ENCODE results near the gene PIM1. TPM values are rescaled to one million over a fixed set of nuclear protein-coding genes. Genes with fewer than 3 reads are reported as not detected.

PIM1 gene
- total RNA-seq, result 10 to 100 TPM; 36.6 to 78.4 (median 49.2) TPM

- Histone ChIP-seq H3K4me1 (peaks cover 0 to 33% (median 10%) of the 10 kb centered on the region in 4 donors), H3K27me3 (no peaks in the 10 kb centered on the region), H3K36me3 (peaks cover 0 to 30% (median 0%) of the 10 kb centered on the region in 3 donors), H3K4me3 (peak within 1 kb of the TSS; percentile 80 to 91 (median 90)), H3K27ac (peak within 1 kb of the TSS; percentile 90 to 97 (median 94)), H3K9me3 (no peaks in the 10 kb centered on the region)
- DNase-seq, result peak; percentile 99 to 100 (median 100)
- TF ChIP-seq POLR2A (IDR thresholded peaks at IDR 0.05), result peak; percentile 96
- TF ChIP-seq CTCF (IDR thresholded peaks at IDR 0.05), result peak in 1 of 6 experiments; percentile 12
Observed at GRCh38 chr6:37169496-37170272, at the start of gene PIM1. TSS of gene PIM1 (plus strand) at chr6:37170152. CDS start at chr6:37170576, 424 bp downstream.

DNA sequence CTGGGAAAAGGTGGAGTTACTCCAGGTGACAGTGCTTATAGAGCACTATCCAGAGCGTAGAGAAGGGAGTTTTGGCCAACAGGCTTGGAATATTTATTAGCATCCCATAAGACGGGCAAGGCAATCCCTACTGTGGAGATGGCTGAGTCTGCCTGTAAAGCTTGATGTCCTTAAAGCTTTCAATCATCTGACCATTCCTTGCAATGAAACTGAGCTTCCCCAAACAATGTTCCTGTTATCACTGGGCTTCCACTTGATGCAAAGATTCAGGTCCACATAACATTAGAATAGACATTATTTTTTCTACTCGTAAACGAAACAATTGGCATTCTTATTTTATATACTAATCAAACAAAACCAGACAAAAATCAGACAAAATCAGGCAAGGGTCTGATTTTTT is 48.4 kb upstream of the PIM1 start:
- TF ChIP-seq CTCF (IDR thresholded peaks at IDR 0.05) (no peak), POLR2A (IDR thresholded peaks at IDR 0.05) (no peak)
- H3K27me3 ChIP-seq, result no peaks in the 10 kb centered on the region
- no peak for DNase-seq

DNA sequence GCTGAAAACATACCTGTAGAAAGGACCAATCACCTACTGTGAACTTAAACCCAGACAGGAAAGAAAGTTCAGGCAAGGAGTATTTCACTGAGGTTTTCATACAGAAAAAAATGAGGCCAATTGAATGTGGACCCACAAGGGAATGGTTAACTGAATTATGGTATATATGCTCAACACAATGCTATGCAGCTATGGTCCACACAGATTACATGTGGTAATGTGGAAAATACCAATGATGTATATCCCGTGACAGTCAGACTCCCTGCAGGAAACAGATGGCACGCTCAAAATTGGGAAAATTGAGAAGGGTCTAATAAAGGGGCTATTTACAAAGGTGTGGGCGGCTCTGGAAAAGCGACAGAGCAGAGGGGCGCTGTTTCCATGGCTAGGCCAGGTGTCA is 47.1 kb upstream of the PIM1 start:
- Histone ChIP-seq H3K4me3 (no peak overlapping the region), H3K9me3 (no peaks in the 10 kb centered on the region), H3K4me1 (no peaks in the 10 kb centered on the region), H3K36me3 (no peaks in the 10 kb centered on the region), H3K27me3 (no peaks in the 10 kb centered on the region), H3K27ac (no peak overlapping the region)
- no peak for DNase-seq
- TF ChIP-seq CTCF (IDR thresholded peaks at IDR 0.05), result no peak

More for the DNA sequence above, 48.4 kb upstream of the PIM1 start:
- Histone ChIP-seq H3K36me3 (no peaks in the 10 kb centered on the region), H3K9me3 (no peaks in the 10 kb centered on the region), H3K4me1 (no peaks in the 10 kb centered on the region), H3K4me3 (no peak overlapping the region), H3K27ac (no peak overlapping the region)

DNA sequence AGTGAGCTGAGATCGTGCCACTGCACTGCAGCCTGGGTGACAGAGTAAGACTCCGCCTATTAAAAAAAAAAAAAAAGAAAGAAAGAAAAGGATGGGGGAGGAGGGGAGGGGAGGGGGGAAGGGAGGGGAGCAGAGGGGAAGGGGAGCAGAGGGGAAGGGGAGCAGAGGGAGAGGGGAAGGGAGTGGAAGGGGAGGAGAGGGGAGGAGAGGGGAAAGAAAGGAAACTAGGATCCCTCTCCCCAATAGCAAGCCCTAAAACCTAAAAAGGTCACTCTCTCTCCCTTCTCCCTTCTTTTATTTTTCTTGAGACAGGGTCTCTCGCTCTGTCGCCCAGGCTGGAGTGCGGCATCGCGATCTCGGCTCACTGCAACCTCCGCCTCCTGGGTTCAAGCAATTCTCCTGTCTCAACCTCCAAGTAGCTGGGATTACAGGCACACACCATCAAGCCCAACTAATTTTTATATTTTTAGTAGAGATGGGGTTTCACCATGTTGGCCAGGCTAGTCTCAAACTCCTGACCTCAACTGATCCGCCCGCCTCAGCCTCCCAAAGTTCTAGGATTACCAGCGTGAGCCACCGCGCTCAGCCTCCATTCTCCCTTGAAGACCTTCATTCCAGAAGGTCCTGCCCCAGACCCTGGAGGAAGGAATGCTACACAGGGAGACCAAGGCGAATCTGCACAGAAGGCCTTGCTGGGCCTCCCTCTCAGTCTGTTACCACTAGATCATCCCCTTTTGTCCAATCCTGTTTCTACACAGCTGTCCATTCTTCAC is 45.8 kb upstream of the PIM1 start:
- Histone ChIP-seq H3K27ac (no peak overlapping the region), H3K36me3 (no peaks in the 10 kb centered on the region), H3K27me3 (no peaks in the 10 kb centered on the region), H3K4me3 (no peak overlapping the region), H3K4me1 (peaks cover 0 to 10% (median 0%) of the 10 kb centered on the region in 4 donors), H3K9me3 (no peaks in the 10 kb centered on the region)
- TF ChIP-seq POLR2A (IDR thresholded peaks at IDR 0.05), result no peak
- TF ChIP-seq CTCF (IDR thresholded peaks at IDR 0.05), result no peak
- DNase-seq, result no peak

- Histone ChIP-seq H3K4me1 (peaks cover 0 to 22% (median 0%) of the 10 kb centered on the region in 4 donors), H3K36me3 (no peaks in the 10 kb centered on the region), H3K27ac (no peak overlapping the region), H3K27me3 (no peaks in the 10 kb centered on the region), H3K4me3 (no peak overlapping the region), H3K9me3 (no peaks in the 10 kb centered on the region)
- TF ChIP-seq CTCF (IDR thresholded peaks at IDR 0.05), result no peak
- TF ChIP-seq POLR2A (IDR thresholded peaks at IDR 0.05), result no peak
- DNase-seq, result no peak
Observed at GRCh38 chr6:37125774-37126492, 44.0 kb upstream of the PIM1 start.
